ENCODE data around the gene AGBL1.
A peak's percentile ranks its signal among the peaks of the same experiment; 100 is the strongest.

The AGBL1 gene
- long read RNA-seq: 0 reads

GRCh38 chr15:86079508-86080266, at the start of gene AGBL1:
Gene AGBL1, plus strand, starts transcription at chr15:86079871.
- Histone ChIP-seq H3K27ac (replicated peaks) (no peak within 1 kb of the TSS), H3K4me3 (replicated peaks; ENCODE audit: insufficient read depth, low read length) (no peak within 1 kb of the TSS), H3K27me3 (ENCODE audit: insufficient read depth, poor library complexity, severe bottlenecking) (peaks cover 3% of the 10 kb centered on the region)
- TF ChIP-seq GABPA (IDR thresholded peaks at IDR 0.05; ENCODE audit: low read depth): no peak
- no peak for TF ChIP-seq SPI1 (IDR thresholded peaks at IDR 0.05; ENCODE audit: borderline replicate concordance, low read depth)
- no peak for TF ChIP-seq CTCF (IDR thresholded peaks at IDR 0.05; ENCODE audit: insufficient read depth, low read length)
- TF ChIP-seq REST (IDR thresholded peaks at IDR 0.05; ENCODE audit: insufficient replicate concordance, low read depth): no peak
- no peak for TF ChIP-seq POLR2AphosphoS5 (IDR thresholded peaks at IDR 0.05; ENCODE audit: low read depth)
- DNase-seq (ENCODE audit: low read depth in 1 of 2, low spot score in 1 of 2): no peak

GRCh38 chr15:86034904-86035303, 44.8 kb upstream of the AGBL1 start:
- DNase-seq (ENCODE audit: low read depth in 1 of 2, low spot score in 1 of 2): no peak
- H3K27me3 ChIP-seq (ENCODE audit: insufficient read depth, poor library complexity, severe bottlenecking): no peaks in the 10 kb centered on the region
- TF ChIP-seq SPI1 (IDR thresholded peaks at IDR 0.05; ENCODE audit: borderline replicate concordance, low read depth) (no peak), POLR2AphosphoS5 (IDR thresholded peaks at IDR 0.05; ENCODE audit: low read depth) (no peak), GABPA (IDR thresholded peaks at IDR 0.05; ENCODE audit: low read depth) (no peak), CTCF (IDR thresholded peaks at IDR 0.05; ENCODE audit: insufficient read depth, low read length) (no peak)
- H3K4me3 ChIP-seq (replicated peaks; ENCODE audit: insufficient read depth, low read length): no peak overlapping the region
- no peak overlapping the region for H3K27ac ChIP-seq (replicated peaks)

GRCh38 chr15:86036243-86036642, 43.4 kb upstream of the AGBL1 start:
- TF ChIP-seq POLR2AphosphoS5 (IDR thresholded peaks at IDR 0.05; ENCODE audit: low read depth) (no peak), SPI1 (IDR thresholded peaks at IDR 0.05; ENCODE audit: borderline replicate concordance, low read depth) (peak; percentile 88)
- Histone ChIP-seq H3K27me3 (ENCODE audit: insufficient read depth, poor library complexity, severe bottlenecking) (no peaks in the 10 kb centered on the region), H3K27ac (replicated peaks) (peak overlapping the region; percentile 45), H3K4me3 (replicated peaks; ENCODE audit: insufficient read depth, low read length) (no peak overlapping the region)
- DNase-seq (ENCODE audit: low read depth in 1 of 2, low spot score in 1 of 2): peak; percentile 17 to 68

GRCh38 chr15:86038491-86038890, 41.2 kb upstream of the AGBL1 start:
- no peak for DNase-seq (ENCODE audit: low read depth in 1 of 2, low spot score in 1 of 2)
- H3K4me3 ChIP-seq (replicated peaks; ENCODE audit: insufficient read depth, low read length): no peak overlapping the region
- H3K27me3 ChIP-seq (ENCODE audit: insufficient read depth, poor library complexity, severe bottlenecking): no peaks in the 10 kb centered on the region
- TF ChIP-seq SPI1 (IDR thresholded peaks at IDR 0.05; ENCODE audit: borderline replicate concordance, low read depth): no peak
- TF ChIP-seq CTCF (IDR thresholded peaks at IDR 0.05; ENCODE audit: insufficient read depth, low read length): no peak
- TF ChIP-seq POLR2AphosphoS5 (IDR thresholded peaks at IDR 0.05; ENCODE audit: low read depth): no peak
- no peak for TF ChIP-seq REST (IDR thresholded peaks at IDR 0.05; ENCODE audit: insufficient replicate concordance, low read depth)
- TF ChIP-seq GABPA (IDR thresholded peaks at IDR 0.05; ENCODE audit: low read depth): no peak
- no peak overlapping the region for H3K27ac ChIP-seq (replicated peaks)

Data from HL-60 (cell line).